ENCODE measurements around the gene IGFL4.

Gene IGFL4

GRCh38 chr19:46040125-46040524 lies 677 bp downstream of the IGFL4 start:
- Histone ChIP-seq H3K4me1 (ENCODE audit: low read length) (no peaks in the 10 kb centered on the region), H3K4me3 (ENCODE audit: low read length) (no peak overlapping the region), H3K9ac (ENCODE audit: low read length) (no peak overlapping the region), H3K79me2 (ENCODE audit: low read length) (no peaks in the 10 kb centered on the region), H2AFZ (ENCODE audit: low read length) (no peak overlapping the region), H4K20me1 (ENCODE audit: insufficient read depth, low read length) (no peaks in the 10 kb centered on the region), H3K36me3 (replicated peaks; ENCODE audit: insufficient read depth, low read length) (no peaks in the 10 kb centered on the region), H3F3A (ENCODE audit: insufficient read depth, low read length) (no peaks in the 10 kb centered on the region), H3K27me3 (replicated peaks; ENCODE audit: insufficient read depth, low read length) (no peaks in the 10 kb centered on the region), H3K9me2 (replicated peaks; ENCODE audit: insufficient read depth, low read length) (no peaks in the 10 kb centered on the region), H3K27ac (ENCODE audit: low read length) (no peak overlapping the region), H3K4me2 (ENCODE audit: low read depth, low read length) (no peak overlapping the region), H3K9me3 (replicated peaks; ENCODE audit: insufficient read depth, low read length) (no peaks in the 10 kb centered on the region)
- no peak for DNase-seq
- no peak for TF ChIP-seq EZH2phosphoT487 (IDR thresholded peaks at IDR 0.05; ENCODE audit: low read length)
- no peak for TF ChIP-seq EZH2 (optimal IDR thresholded peaks at IDR 0.05; ENCODE audit: low read depth, low read length)
- TF ChIP-seq CTCF (IDR thresholded peaks at IDR 0.05; ENCODE audit: low read length), result no peak

- no peaks in the 10 kb centered on the region for H3K4me1 ChIP-seq (ENCODE audit: low read length)
- no peak for DNase-seq
- no peak overlapping the region for H3K27ac ChIP-seq (ENCODE audit: low read length)
- no peaks in the 10 kb centered on the region for H3K9me2 ChIP-seq (replicated peaks; ENCODE audit: insufficient read depth, low read length)
- H3K4me2 ChIP-seq (ENCODE audit: low read depth, low read length), result no peak overlapping the region
- TF ChIP-seq EZH2phosphoT487 (IDR thresholded peaks at IDR 0.05; ENCODE audit: low read length) (no peak), EZH2 (optimal IDR thresholded peaks at IDR 0.05; ENCODE audit: low read depth, low read length) (no peak), CTCF (IDR thresholded peaks at IDR 0.05; ENCODE audit: low read length) (no peak)
- no peak overlapping the region for H3K4me3 ChIP-seq (ENCODE audit: low read length)
- H3K79me2 ChIP-seq (ENCODE audit: low read length), result no peaks in the 10 kb centered on the region
- H3K9me3 ChIP-seq (replicated peaks; ENCODE audit: insufficient read depth, low read length), result no peaks in the 10 kb centered on the region
- H2AFZ ChIP-seq (ENCODE audit: low read length), result no peak overlapping the region
- H4K20me1 ChIP-seq (ENCODE audit: insufficient read depth, low read length), result no peaks in the 10 kb centered on the region
- H3K9ac ChIP-seq (ENCODE audit: low read length), result no peak overlapping the region
- H3K36me3 ChIP-seq (replicated peaks; ENCODE audit: insufficient read depth, low read length), result no peaks in the 10 kb centered on the region
- H3F3A ChIP-seq (ENCODE audit: insufficient read depth, low read length), result no peaks in the 10 kb centered on the region
- H3K27me3 ChIP-seq (replicated peaks; ENCODE audit: insufficient read depth, low read length), result no peaks in the 10 kb centered on the region
These were observed 4.1 kb downstream of the IGFL4 start for GRCh38 chr19:46036744-46037128.

GRCh38 chr19:46035986-46036743 lies 4.6 kb downstream of the IGFL4 start:
- H3K27me3 ChIP-seq (replicated peaks; ENCODE audit: insufficient read depth, low read length), result no peaks in the 10 kb centered on the region
- no peak for DNase-seq
- TF ChIP-seq CTCF (IDR thresholded peaks at IDR 0.05; ENCODE audit: low read length) (no peak), EZH2 (optimal IDR thresholded peaks at IDR 0.05; ENCODE audit: low read depth, low read length) (no peak), EZH2phosphoT487 (IDR thresholded peaks at IDR 0.05; ENCODE audit: low read length) (no peak)
- no peaks in the 10 kb centered on the region for H3K9me3 ChIP-seq (replicated peaks; ENCODE audit: insufficient read depth, low read length)
- H3K9me2 ChIP-seq (replicated peaks; ENCODE audit: insufficient read depth, low read length), result no peaks in the 10 kb centered on the region
- no peaks in the 10 kb centered on the region for H3K36me3 ChIP-seq (replicated peaks; ENCODE audit: insufficient read depth, low read length)
- no peak overlapping the region for H3K4me2 ChIP-seq (ENCODE audit: low read depth, low read length)
- no peaks in the 10 kb centered on the region for H4K20me1 ChIP-seq (ENCODE audit: insufficient read depth, low read length)
- no peak overlapping the region for H3K9ac ChIP-seq (ENCODE audit: low read length)
- H2AFZ ChIP-seq (ENCODE audit: low read length), result no peak overlapping the region
- H3K27ac ChIP-seq (ENCODE audit: low read length), result no peak overlapping the region
- no peaks in the 10 kb centered on the region for H3K4me1 ChIP-seq (ENCODE audit: low read length)
- H3K79me2 ChIP-seq (ENCODE audit: low read length), result no peaks in the 10 kb centered on the region
- H3K4me3 ChIP-seq (ENCODE audit: low read length), result no peak overlapping the region
- H3F3A ChIP-seq (ENCODE audit: insufficient read depth, low read length), result no peaks in the 10 kb centered on the region

All from MM.1S (cell line).